ENCODE data around the gene SLC6A6. TPM values are rescaled to one million over a fixed set of nuclear protein-coding genes. Genes with fewer than 3 reads are reported as not detected.

The SLC6A6 gene
- total and polyA plus RNA-seq, 10 of the 15 experiments (the other 5 are each of a cell fraction or from before 2014, with no cell fraction given), result 5.6 to 47.0 (median 20.2) TPM

- DNase-seq (ENCODE audit: low read depth, low spot score) (no peak), ATAC-seq (no peak), FAIRE-seq (no peak)
- SMC1A ChIA-PET (ENCODE audit: uncharacterized antibody, unreplicated experiment), result interaction anchor here (1.2 kb wide), 1 partner anchor 280 kb away, joined by 3 read pairs; no protein-coding TSS in a partner anchor
- H3K27ac ChIP-seq (ENCODE audit: control insufficient read depth, insufficient read depth), result no peak overlapping the region
- no peak overlapping the region for H3K4me3 ChIP-seq
- no peaks in the 10 kb centered on the region for H3K9me3 ChIP-seq (replicated peaks; ENCODE audit: control insufficient read depth, insufficient read depth, low read length)
- H4K20me1 ChIP-seq (ENCODE audit: control insufficient read depth, insufficient read depth), result no peaks in the 10 kb centered on the region
- in situ Hi-C loops (cut with MboI), result no loop called here
- H3K79me2 ChIP-seq (ENCODE audit: control insufficient read depth, insufficient read depth, low read length), result no peaks in the 10 kb centered on the region
- H3K9ac ChIP-seq (ENCODE audit: control insufficient read depth, insufficient read depth, low read length), result no peak overlapping the region
- peaks cover 10% of the 10 kb centered on the region for H3K4me1 ChIP-seq (ENCODE audit: control insufficient read depth, insufficient read depth, low read length)
- H3K27me3 ChIP-seq (replicated peaks in 1 of 2; ENCODE audit: control insufficient read depth in 2 of 2, insufficient read depth in 2 of 2, low read length in 1 of 2), result no peaks in the 10 kb centered on the region
- no peak overlapping the region for H3K4me2 ChIP-seq (ENCODE audit: control insufficient read depth, insufficient read depth)
- RAD21 ChIA-PET (ENCODE audit: unreplicated experiment), result no interaction called here
- H3K36me3 ChIP-seq (ENCODE audit: control insufficient read depth in 2 of 2, insufficient read depth in 2 of 2, low read length in 1 of 2), result peaks cover 2 to 9% of the 10 kb centered on the region in 2 experiments; a peak in 3 of 4 replicates
- H2AFZ ChIP-seq (ENCODE audit: control insufficient read depth, low read depth, low read length), result no peak overlapping the region
- BruUV-seq (replicated peaks), result no TSS peak
- intact Hi-C loops (cut with micrococcal nuclease; ENCODE audit: unreplicated experiment), result no loop called here
- POLR2A ChIA-PET, result no interaction called here
- 100% methylated on average over 1 of the region's 1 CpG for WGBS (ENCODE audit: insufficient coverage, insufficient replicate concordance, low lambda C conversion rate, missing lambda C conversion rate)
- CTCF ChIA-PET, result interaction anchor here (1.3 kb wide), 1 partner anchor 280 kb away, joined by 4 read pairs; no protein-coding TSS in a partner anchor
- no peak for TF ChIP-seq CUX1 (IDR thresholded peaks at IDR 0.05; ENCODE audit: insufficient replicate concordance, low read depth, low read length)
- TF ChIP-seq BCL11A (IDR thresholded peaks at IDR 0.05; ENCODE audit: low read depth, low read length), result no peak
- TF ChIP-seq IKZF1 (conservative IDR thresholded peaks at IDR 0.05), result no peak
- no peak for TF ChIP-seq ESRRA (IDR thresholded peaks at IDR 0.05; ENCODE audit: low read length)
- TF ChIP-seq GABPA (IDR thresholded peaks at IDR 0.05; ENCODE audit: low read depth), result no peak
- no peak for TF ChIP-seq ZBTB4 (CRISPR knock-in tag; IDR thresholded peaks at IDR 0.05)
- TF ChIP-seq IRF4 (IDR thresholded peaks at IDR 0.05; ENCODE audit: low read depth, low read length), result no peak
- no peak for TF ChIP-seq HSF1 (IDR thresholded peaks at IDR 0.05; ENCODE audit: low read depth, low read length)
- TF ChIP-seq BRCA1 (IDR thresholded peaks at IDR 0.05; ENCODE audit: low read depth, low read length), result no peak
- TF ChIP-seq CREB1 (IDR thresholded peaks at IDR 0.05; ENCODE audit: low read depth), result no peak
- TF ChIP-seq RCOR1 (conservative IDR thresholded peaks at IDR 0.05; ENCODE audit: low read depth, low read length), result no peak
- no peak for TF ChIP-seq ATF2 (IDR thresholded peaks at IDR 0.05; ENCODE audit: low read length)
- TF ChIP-seq IRF3 (IDR thresholded peaks at IDR 0.05), result no peak
Observed at GRCh38 chr3:14483286-14483685, 80.9 kb downstream of the SLC6A6 start.

Measured in GM12878 (cell line).